ENCODE results near the gene OSBPL8. TPM values are rescaled to one million over a fixed set of nuclear protein-coding genes. Genes with fewer than 3 reads are reported as not detected.

The OSBPL8 gene
- total and polyA plus RNA-seq, 2 experiments from 2014 or later: 64.4 to 73.4 TPM

DNA sequence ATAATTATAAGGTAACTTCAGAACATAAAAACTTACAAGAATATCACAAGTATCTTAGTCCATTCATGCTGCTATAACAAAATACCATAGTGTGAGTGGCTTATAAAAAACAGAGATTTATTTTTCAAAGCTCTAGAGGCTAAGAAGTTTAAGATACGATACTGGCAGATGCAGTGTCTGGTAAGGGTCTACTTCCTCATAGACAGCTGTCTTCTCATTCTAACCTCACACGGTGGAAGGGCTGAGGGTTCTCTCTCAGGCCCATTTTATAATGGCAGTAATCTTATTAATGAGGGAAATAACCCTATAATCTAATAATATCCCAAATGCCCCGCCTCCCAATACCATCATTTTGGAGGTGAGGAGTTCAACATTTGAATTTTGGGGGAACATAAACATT is 23.7 kb upstream of the OSBPL8 start:
- Histone ChIP-seq H3K4me2 (ENCODE audit: unreplicated experiment) (no peak overlapping the region), H3K79me2 (ENCODE audit: insufficient read depth) (no peaks in the 10 kb centered on the region), H3K9me3 (ENCODE audit: low read depth) (no peaks in the 10 kb centered on the region), H3K36me3 (ENCODE audit: low read depth) (no peaks in the 10 kb centered on the region), H3K9ac (peak overlapping the region; percentile 43; the same call in 1 of the 2 replicates), H3K4me1 (ENCODE audit: insufficient read depth) (peaks cover 14% of the 10 kb centered on the region), H3K4me3 (no peak overlapping the region), H3F3A (ENCODE audit: insufficient read depth) (peaks cover 7% of the 10 kb centered on the region), H3K27me3 (replicated peaks; ENCODE audit: insufficient read depth) (no peaks in the 10 kb centered on the region), H3K9me2 (ENCODE audit: insufficient read depth) (no peaks in the 10 kb centered on the region), H3K27ac (peak overlapping the region; percentile 55), H4K20me1 (ENCODE audit: insufficient read depth) (no peaks in the 10 kb centered on the region), H2AFZ (peak overlapping the region; percentile 62)
- TF ChIP-seq EZH2phosphoT487 (IDR thresholded peaks at IDR 0.05; ENCODE audit: insufficient read depth, low read depth) (no peak), EZH2 (IDR thresholded peaks at IDR 0.05; ENCODE audit: insufficient read depth, poor library complexity, severe bottlenecking) (no peak)
- no peak for DNase-seq
- WGBS, 2 experiments (ENCODE audit: low coverage in 1 of 2, low lambda C conversion rate in 2 of 2, missing lambda C conversion rate in 2 of 2): 93 to 94% methylated on average over 3 of the region's 3 CpGs
- in situ Hi-C loops (cut with MboI): no loop called here

DNA sequence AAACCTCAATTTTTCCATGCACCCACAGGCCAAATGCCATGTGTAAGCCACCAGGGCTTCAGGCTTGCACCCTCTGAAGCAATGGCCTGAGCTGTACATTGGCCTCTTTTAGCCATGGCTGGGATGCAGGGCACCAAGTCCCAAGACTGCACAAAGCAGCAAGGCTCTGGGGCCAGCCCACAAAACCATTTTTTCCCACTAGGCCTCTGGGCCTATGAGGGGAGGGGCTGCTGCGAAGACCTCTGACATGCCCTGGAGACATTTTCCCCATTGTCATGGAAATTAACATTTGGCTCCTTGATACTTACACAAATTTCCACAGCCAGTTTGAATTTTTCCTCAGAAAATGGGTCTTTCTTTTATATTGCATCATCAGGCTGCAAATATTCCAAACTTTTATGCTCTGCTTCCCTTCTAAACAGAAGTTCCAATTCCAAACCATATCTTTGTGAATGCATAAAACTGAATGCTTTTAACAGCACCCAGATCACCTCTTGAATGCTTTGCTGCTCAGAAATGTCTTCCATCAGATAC is 14.3 kb upstream of the OSBPL8 start:
- Histone ChIP-seq H3K4me1 (ENCODE audit: insufficient read depth) (no peaks in the 10 kb centered on the region), H2AFZ (no peak overlapping the region), H3F3A (ENCODE audit: insufficient read depth) (no peaks in the 10 kb centered on the region), H3K4me3 (no peak overlapping the region), H3K4me2 (ENCODE audit: unreplicated experiment) (no peak overlapping the region), H3K36me3 (ENCODE audit: low read depth) (no peaks in the 10 kb centered on the region), H3K27ac (no peak overlapping the region), H3K27me3 (replicated peaks; ENCODE audit: insufficient read depth) (no peaks in the 10 kb centered on the region), H3K79me2 (ENCODE audit: insufficient read depth) (no peaks in the 10 kb centered on the region), H3K9ac (no peak overlapping the region), H3K9me2 (ENCODE audit: insufficient read depth) (no peaks in the 10 kb centered on the region), H3K9me3 (ENCODE audit: low read depth) (no peaks in the 10 kb centered on the region), H4K20me1 (ENCODE audit: insufficient read depth) (no peaks in the 10 kb centered on the region)
- WGBS, 2 experiments (ENCODE audit: low coverage in 1 of 2, low lambda C conversion rate in 2 of 2, missing lambda C conversion rate in 2 of 2): 87 to 100% methylated on average over 1 of the region's 1 CpG
- in situ Hi-C loops (cut with MboI): no loop called here
- TF ChIP-seq EZH2phosphoT487 (IDR thresholded peaks at IDR 0.05; ENCODE audit: insufficient read depth, low read depth) (no peak), EZH2 (IDR thresholded peaks at IDR 0.05; ENCODE audit: insufficient read depth, poor library complexity, severe bottlenecking) (no peak)
- DNase-seq: no peak

DNA sequence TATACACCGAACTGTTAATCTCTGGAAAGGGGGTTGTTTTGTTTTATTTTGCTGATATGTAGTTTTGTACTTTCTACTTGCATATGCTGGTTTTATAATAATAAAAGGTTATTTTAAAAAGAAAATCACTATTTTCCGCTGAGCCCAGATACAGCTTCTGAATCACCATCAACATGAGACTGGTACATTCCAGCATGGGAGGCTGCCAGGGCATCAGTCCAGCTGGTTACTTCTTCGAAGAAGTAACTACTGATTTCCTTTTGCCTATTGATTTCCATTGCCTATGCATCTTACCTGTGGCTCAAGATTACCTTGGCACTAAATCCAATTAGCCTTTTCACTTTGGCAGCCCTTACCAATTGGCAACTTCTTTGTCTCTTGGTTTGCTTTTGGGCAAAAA is 11.7 kb upstream of the OSBPL8 start:
- 39 to 45% methylated on average over 3 of the region's 3 CpGs for WGBS, 2 experiments (ENCODE audit: low coverage in 1 of 2, low lambda C conversion rate in 2 of 2, missing lambda C conversion rate in 2 of 2)
- no peaks in the 10 kb centered on the region for H3K4me1 ChIP-seq (ENCODE audit: insufficient read depth)
- no peaks in the 10 kb centered on the region for H3K36me3 ChIP-seq (ENCODE audit: low read depth)
- H3K9me3 ChIP-seq (ENCODE audit: low read depth): no peaks in the 10 kb centered on the region
- H3K9ac ChIP-seq: no peak overlapping the region
- no peaks in the 10 kb centered on the region for H3K79me2 ChIP-seq (ENCODE audit: insufficient read depth)
- H3K4me3 ChIP-seq: no peak overlapping the region
- H3K9me2 ChIP-seq (ENCODE audit: insufficient read depth): no peaks in the 10 kb centered on the region
- peak; percentile 74 for DNase-seq
- TF ChIP-seq EZH2 (IDR thresholded peaks at IDR 0.05; ENCODE audit: insufficient read depth, poor library complexity, severe bottlenecking) (no peak), EZH2phosphoT487 (IDR thresholded peaks at IDR 0.05; ENCODE audit: insufficient read depth, low read depth) (no peak)
- H4K20me1 ChIP-seq (ENCODE audit: insufficient read depth): no peaks in the 10 kb centered on the region
- in situ Hi-C loops (cut with MboI): no loop called here
- no peaks in the 10 kb centered on the region for H3K27me3 ChIP-seq (replicated peaks; ENCODE audit: insufficient read depth)
- H3F3A ChIP-seq (ENCODE audit: insufficient read depth): no peaks in the 10 kb centered on the region
- H2AFZ ChIP-seq: no peak overlapping the region
- no peak overlapping the region for H3K27ac ChIP-seq
- H3K4me2 ChIP-seq (ENCODE audit: unreplicated experiment): no peak overlapping the region

DNA sequence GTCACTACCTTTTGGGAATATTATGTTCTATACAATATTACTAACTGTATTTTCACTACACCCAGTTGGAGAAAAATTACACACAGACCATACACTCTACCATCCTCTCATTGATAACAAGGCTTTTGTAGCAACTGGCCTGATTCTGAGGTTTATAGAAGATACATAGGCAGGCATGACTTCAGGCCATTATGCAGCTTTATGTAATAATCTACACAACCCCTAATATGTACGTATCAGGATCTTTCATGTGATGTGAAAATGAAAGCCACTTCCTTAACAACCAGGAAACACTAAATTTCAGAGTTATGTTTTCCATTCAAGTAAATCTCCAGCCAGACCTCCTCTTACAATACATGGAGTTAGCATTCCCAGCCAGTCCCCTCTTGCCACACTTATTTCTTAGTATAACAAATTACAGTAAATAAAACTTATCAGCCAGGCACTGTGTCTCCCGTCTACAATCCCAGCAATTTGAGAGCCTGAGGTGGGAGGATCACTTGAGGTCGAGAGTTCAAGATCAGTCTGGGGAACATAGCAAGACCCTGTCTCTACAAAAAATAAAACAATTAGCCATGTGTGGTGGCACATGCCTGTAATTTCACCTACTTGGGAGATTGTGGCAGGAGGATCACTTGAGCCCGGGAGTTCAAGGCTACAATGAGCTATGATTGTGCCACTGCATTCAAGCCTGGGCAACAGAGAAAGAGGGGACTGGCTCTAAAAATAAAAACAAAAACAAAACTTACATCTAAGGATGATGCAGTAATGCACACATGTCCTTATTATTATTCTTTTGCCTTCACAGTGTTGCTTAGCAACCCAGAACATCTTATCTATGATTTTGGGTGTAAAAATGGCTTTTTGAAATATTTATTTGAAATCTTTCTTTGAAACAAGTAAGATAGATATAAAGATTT is 10.4 kb upstream of the OSBPL8 start:
- H3K9me3 ChIP-seq (ENCODE audit: low read depth): no peaks in the 10 kb centered on the region
- in situ Hi-C loops (cut with MboI): no loop called here
- no peak overlapping the region for H3K9ac ChIP-seq
- H2AFZ ChIP-seq: no peak overlapping the region
- DNase-seq: no peak
- H3K27me3 ChIP-seq (replicated peaks; ENCODE audit: insufficient read depth): no peaks in the 10 kb centered on the region
- H3K9me2 ChIP-seq (ENCODE audit: insufficient read depth): no peaks in the 10 kb centered on the region
- H3K27ac ChIP-seq: no peak overlapping the region
- TF ChIP-seq EZH2 (IDR thresholded peaks at IDR 0.05; ENCODE audit: insufficient read depth, poor library complexity, severe bottlenecking): no peak
- no peak for TF ChIP-seq EZH2phosphoT487 (IDR thresholded peaks at IDR 0.05; ENCODE audit: insufficient read depth, low read depth)
- H4K20me1 ChIP-seq (ENCODE audit: insufficient read depth): no peaks in the 10 kb centered on the region
- no peak overlapping the region for H3K4me3 ChIP-seq
- H3K4me2 ChIP-seq (ENCODE audit: unreplicated experiment): no peak overlapping the region
- no peaks in the 10 kb centered on the region for H3K79me2 ChIP-seq (ENCODE audit: insufficient read depth)
- no peaks in the 10 kb centered on the region for H3F3A ChIP-seq (ENCODE audit: insufficient read depth)
- H3K36me3 ChIP-seq (ENCODE audit: low read depth): no peaks in the 10 kb centered on the region
- WGBS, 2 experiments (ENCODE audit: low coverage in 1 of 2, low lambda C conversion rate in 2 of 2, missing lambda C conversion rate in 2 of 2): 70% methylated on average over 4 of the region's 4 CpGs
- no peaks in the 10 kb centered on the region for H3K4me1 ChIP-seq (ENCODE audit: insufficient read depth)
